Activated CD4-positive, alpha-beta T cell treated with anti-CD3 and anti-CD28 coated beads for 36 hours (primary cell): ENCODE results near the gene NFIX. TPM values are rescaled to one million over a fixed set of nuclear protein-coding genes. Genes with fewer than 3 reads are reported as not detected.

Experiments
- ATAC-seq: fragments of 200-7000 bp; cut with Tn5 transposase; one replicate; pipeline ENCODE4 v1.10.0; 2021; ENCODE audit warnings: mild to moderate bottlenecking, moderate library complexity
- CTCF ChIA-PET: fragments of 350-600 bp; sonication (Branson Sonifier 250); formaldehyde crosslinking; loops from one replicate; lab custom pipeline; 2021; ENCODE audit warnings: antibody characterized with exemption; lab: Charles Lee
- POLR2A ChIA-PET: fragments of 350-600 bp; sonication (Branson Sonifier 250); formaldehyde crosslinking; loops from one replicate; lab custom pipeline; 2021; ENCODE audit warnings: antibody characterized with exemption, inconsistent platforms; lab: Charles Lee
- DNase-seq: peaks from one replicate; pipeline ENCODE4 v3.0.0-alpha.2; 2020
- H3K27ac Mint-ChIP-seq: one replicate; pipeline ENCODE4 v1.8.0; 2021; ENCODE audit warnings: mixed read lengths
- H3K27me3 Mint-ChIP-seq: one replicate; pipeline ENCODE4 v1.8.0; 2021; ENCODE audit warnings: mixed read lengths
- H3K36me3 Mint-ChIP-seq: one replicate; pipeline ENCODE4 v1.8.0; 2021; ENCODE audit warnings: low read depth, mixed read lengths
- H3K4me1 Mint-ChIP-seq: one replicate; pipeline ENCODE4 v1.8.0; 2021; ENCODE audit warnings: mixed read lengths
- H3K4me3 Mint-ChIP-seq: one replicate; pipeline ENCODE4 v1.8.0; 2021; ENCODE audit warnings: mild to moderate bottlenecking, moderate library complexity, mixed read lengths
- H3K9me3 Mint-ChIP-seq: one replicate; pipeline ENCODE4 v1.8.0; 2021; ENCODE audit warnings: low read depth, mixed read lengths
- intact Hi-C, 2 experiments: fragments of 100-400 bp; cut with DNase I in 1 of 2; cut with micrococcal nuclease in 1 of 2; formaldehyde crosslinking; loops; one replicate each; pipeline versions ENCODE4 v1.14.2 to v1.15.1; 2022 to 2024; cut with DNase I, micrococcal nuclease
- total RNA-seq, 2 experiments: library from RNA; stranded (reverse); gene quantifications; one replicate each; pipeline ENCODE4 v1.2.3, GENCODE V29; 2021

Gene NFIX
- total RNA-seq, 2 experiments from 2014 or later: 4.3 to 4.8 TPM

GRCh38 chr19:13002166-13002898 lies 7.1 kb downstream of the NFIX start:
- intact Hi-C loops: no loop called here
- DNase-seq: no peak
- no peak overlapping the region for H3K4me3 Mint-ChIP-seq
- H3K27me3 Mint-ChIP-seq: no peaks in the 10 kb centered on the region
- ChIA-PET CTCF (interaction anchor here (1.0 kb wide), 1 partner anchor 37 kb away, joined by 3 read pairs; no protein-coding TSS in a partner anchor), POLR2A (no interaction called here)
- no peaks in the 10 kb centered on the region for H3K9me3 Mint-ChIP-seq
- H3K4me1 Mint-ChIP-seq: no peaks in the 10 kb centered on the region
- ATAC-seq: no peak
- H3K27ac Mint-ChIP-seq: no peak overlapping the region
- no peaks in the 10 kb centered on the region for H3K36me3 Mint-ChIP-seq

- CTCF ChIA-PET: interaction anchor here (0.7 kb wide), 1 partner anchor 58 kb away, joined by 3 read pairs; no protein-coding TSS in a partner anchor
- intact Hi-C loops: no loop called here
- Mint-ChIP-seq H3K9me3 (no peaks in the 10 kb centered on the region), H3K36me3 (no peaks in the 10 kb centered on the region), H3K27ac (no peak overlapping the region), H3K4me1 (no peaks in the 10 kb centered on the region), H3K4me3 (no peak overlapping the region), H3K27me3 (peaks cover 3% of the 10 kb centered on the region)
- DNase-seq (no peak), ATAC-seq (no peak)
- POLR2A ChIA-PET: no interaction called here
Observed at GRCh38 chr19:13003081-13003480, 7.8 kb downstream of the NFIX start.

DNA sequence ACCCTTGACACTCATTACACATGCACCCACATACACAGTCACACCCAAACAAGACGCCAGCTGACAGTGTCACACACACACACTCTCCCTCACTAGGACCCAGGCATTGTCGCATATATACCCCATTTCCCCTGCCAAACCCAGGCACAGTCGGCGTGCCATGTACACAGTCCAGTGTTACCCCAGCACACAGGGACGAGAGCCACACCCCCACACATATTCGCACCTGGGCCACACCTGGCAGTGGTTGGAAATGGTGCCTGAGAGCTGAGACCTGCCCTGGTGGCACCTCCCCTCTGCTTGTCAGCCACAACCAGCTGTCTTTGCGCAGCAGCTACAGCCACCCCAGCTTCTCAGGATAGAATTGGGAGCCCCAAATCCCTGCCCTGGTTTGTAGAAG lies 9.0 kb downstream of the NFIX start:
- H3K4me1 Mint-ChIP-seq: no peaks in the 10 kb centered on the region
- no peak overlapping the region for H3K4me3 Mint-ChIP-seq
- CTCF ChIA-PET: interaction anchor here (0.6 to 1.5 kb wide), 5 partner anchors 26 to 249 kb away, joined by 3 to 4 read pairs (median 3); no protein-coding TSS in a partner anchor
- H3K36me3 Mint-ChIP-seq: peaks cover 4% of the 10 kb centered on the region
- peaks cover 7% of the 10 kb centered on the region for H3K27me3 Mint-ChIP-seq
- POLR2A ChIA-PET: no interaction called here
- H3K9me3 Mint-ChIP-seq: no peaks in the 10 kb centered on the region
- intact Hi-C loops: no loop called here
- H3K27ac Mint-ChIP-seq: no peak overlapping the region
- ATAC-seq: no peak
- DNase-seq: no peak

DNA sequence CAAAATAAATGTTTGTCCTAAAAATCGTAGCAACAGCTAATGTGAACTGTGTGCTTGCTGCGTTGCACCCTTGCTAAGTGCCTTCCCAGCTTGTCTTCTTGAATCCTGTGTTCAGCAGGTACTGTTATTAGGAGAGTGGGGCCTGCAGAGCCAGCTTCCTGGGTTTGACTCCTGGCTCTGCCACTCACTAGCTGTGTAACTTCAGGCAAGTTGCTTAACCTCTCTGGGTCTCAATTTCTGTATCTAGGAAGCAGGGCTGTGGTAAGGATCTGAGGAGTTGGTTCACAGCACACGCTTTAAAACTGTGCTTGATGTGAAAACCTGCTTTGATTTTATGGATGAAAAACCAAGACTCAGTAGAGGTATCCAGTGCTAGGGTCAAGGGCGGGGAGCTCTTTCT lies 10.0 kb downstream of the NFIX start:
- no peak for DNase-seq
- CTCF ChIA-PET: interaction anchor here (0.6 to 1.5 kb wide), 4 partner anchors 25 to 393 kb away, joined by 3 to 5 read pairs (median 4); no protein-coding TSS in a partner anchor
- POLR2A ChIA-PET: no interaction called here
- no peak for ATAC-seq
- Mint-ChIP-seq H3K9me3 (no peaks in the 10 kb centered on the region), H3K4me1 (no peaks in the 10 kb centered on the region), H3K36me3 (peaks cover 4% of the 10 kb centered on the region), H3K27ac (no peak overlapping the region), H3K27me3 (peaks cover 9% of the 10 kb centered on the region), H3K4me3 (no peak overlapping the region)
- intact Hi-C loops: no loop called here

GRCh38 chr19:13005861-13006370 lies 10.6 kb downstream of the NFIX start:
- ChIA-PET CTCF (interaction anchor here (0.6 to 1.2 kb wide), 4 partner anchors 23 to 393 kb away, joined by 3 to 5 read pairs (median 4); no protein-coding TSS in a partner anchor), POLR2A (no interaction called here)
- ATAC-seq (no peak), DNase-seq (no peak)
- H3K27ac Mint-ChIP-seq: no peak overlapping the region
- H3K27me3 Mint-ChIP-seq: peaks cover 15% of the 10 kb centered on the region
- H3K4me3 Mint-ChIP-seq: no peak overlapping the region
- H3K9me3 Mint-ChIP-seq: no peaks in the 10 kb centered on the region
- no peaks in the 10 kb centered on the region for H3K4me1 Mint-ChIP-seq
- intact Hi-C loops: no loop called here
- peaks cover 4% of the 10 kb centered on the region for H3K36me3 Mint-ChIP-seq

DNA sequence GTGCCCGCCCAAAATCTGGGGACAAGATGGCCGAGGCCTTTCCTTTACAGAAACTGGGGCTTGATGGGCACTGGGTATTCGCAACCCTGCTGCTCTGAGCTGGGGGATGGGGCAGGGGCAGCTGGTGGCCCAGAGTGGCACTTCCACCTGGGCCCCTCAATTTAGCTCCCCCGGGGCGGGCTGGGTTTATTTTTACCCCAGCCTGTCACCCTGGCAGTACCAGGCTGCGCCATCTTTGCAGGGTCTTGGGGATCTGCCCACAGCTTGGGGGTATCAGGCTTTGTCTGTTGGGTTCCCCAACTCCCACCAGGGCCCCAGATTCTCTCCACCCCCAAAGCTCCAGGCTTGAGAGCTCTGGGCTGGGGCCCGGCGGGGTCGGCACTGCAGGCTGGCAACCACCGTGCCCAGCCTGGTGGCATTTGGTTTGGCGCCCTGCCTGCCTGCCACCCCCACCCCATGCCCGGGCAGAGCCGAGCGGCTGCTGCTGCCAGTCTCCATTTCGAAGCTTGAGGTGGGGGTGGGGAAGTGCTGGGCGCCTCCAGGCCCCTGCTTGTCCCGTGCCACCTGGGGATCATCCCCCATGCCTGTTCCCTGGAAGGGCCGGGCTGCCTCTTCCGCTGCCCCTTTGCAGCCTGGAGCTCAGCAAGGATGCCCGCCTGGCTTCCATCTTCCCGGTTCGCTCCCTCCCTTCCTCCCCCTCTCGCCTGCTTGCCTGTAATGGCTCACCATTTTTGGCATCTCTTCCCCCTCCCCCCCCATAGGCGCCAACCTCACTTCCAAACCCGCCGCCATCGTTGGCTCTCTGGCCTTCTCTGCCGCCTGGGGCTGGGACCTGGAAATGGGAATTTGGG lies 11.4 kb downstream of the NFIX start:
- Mint-ChIP-seq H3K27ac (no peak overlapping the region), H3K27me3 (peaks cover 19% of the 10 kb centered on the region), H3K9me3 (no peaks in the 10 kb centered on the region), H3K36me3 (peaks cover 4% of the 10 kb centered on the region), H3K4me1 (peaks cover 3% of the 10 kb centered on the region), H3K4me3 (no peak overlapping the region)
- ChIA-PET POLR2A (no interaction called here), CTCF (interaction anchor here (0.9 to 1.0 kb wide), 2 partner anchors 23 to 42 kb away, joined by 4 to 5 read pairs; no protein-coding TSS in a partner anchor)
- no peak for DNase-seq
- intact Hi-C loops: no loop called here
- no peak for ATAC-seq

DNA sequence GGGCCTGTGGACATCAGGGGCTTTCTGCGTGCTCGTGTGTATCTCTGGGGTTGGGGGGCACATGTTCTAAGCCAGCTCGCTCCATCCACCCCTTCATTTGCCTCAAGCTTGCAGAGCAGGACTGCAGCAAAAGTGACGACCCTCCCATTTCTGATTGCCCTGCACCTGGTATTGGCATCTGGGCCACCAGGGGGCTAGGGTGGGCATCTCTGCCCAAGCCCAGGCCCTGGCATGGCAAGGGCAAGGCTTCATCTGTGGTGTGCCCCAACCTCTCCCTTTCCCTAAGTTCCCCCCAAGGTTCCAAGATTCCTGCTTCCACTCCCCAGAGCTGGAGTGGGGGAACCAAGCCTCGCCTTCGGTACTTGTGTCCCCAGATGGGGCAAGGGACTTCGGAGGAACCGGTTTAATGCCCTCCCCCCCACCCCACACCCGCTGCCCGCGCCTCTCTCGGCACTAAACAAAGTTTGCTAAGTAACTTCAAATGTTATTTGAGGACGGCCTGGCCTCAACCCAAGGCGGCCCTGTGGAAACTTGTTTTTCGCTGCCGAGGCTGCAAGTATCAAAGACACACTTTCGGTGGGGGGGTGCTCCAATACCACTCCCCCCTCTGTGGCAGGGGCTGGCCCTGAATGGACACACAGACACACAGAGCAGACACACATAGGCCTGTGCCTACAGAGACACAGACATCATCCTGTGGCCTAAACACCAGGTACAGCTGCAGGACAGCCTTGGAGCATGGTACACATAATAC lies 12.2 kb downstream of the NFIX start:
- intact Hi-C loops: no loop called here
- Mint-ChIP-seq H3K27ac (no peak overlapping the region), H3K36me3 (peaks cover 4% of the 10 kb centered on the region), H3K9me3 (no peaks in the 10 kb centered on the region), H3K4me1 (peaks cover 5% of the 10 kb centered on the region), H3K4me3 (no peak overlapping the region), H3K27me3 (peaks cover 25% of the 10 kb centered on the region)
- CTCF ChIA-PET: no interaction called here
- DNase-seq: no peak
- POLR2A ChIA-PET: no interaction called here
- no peak for ATAC-seq

DNA sequence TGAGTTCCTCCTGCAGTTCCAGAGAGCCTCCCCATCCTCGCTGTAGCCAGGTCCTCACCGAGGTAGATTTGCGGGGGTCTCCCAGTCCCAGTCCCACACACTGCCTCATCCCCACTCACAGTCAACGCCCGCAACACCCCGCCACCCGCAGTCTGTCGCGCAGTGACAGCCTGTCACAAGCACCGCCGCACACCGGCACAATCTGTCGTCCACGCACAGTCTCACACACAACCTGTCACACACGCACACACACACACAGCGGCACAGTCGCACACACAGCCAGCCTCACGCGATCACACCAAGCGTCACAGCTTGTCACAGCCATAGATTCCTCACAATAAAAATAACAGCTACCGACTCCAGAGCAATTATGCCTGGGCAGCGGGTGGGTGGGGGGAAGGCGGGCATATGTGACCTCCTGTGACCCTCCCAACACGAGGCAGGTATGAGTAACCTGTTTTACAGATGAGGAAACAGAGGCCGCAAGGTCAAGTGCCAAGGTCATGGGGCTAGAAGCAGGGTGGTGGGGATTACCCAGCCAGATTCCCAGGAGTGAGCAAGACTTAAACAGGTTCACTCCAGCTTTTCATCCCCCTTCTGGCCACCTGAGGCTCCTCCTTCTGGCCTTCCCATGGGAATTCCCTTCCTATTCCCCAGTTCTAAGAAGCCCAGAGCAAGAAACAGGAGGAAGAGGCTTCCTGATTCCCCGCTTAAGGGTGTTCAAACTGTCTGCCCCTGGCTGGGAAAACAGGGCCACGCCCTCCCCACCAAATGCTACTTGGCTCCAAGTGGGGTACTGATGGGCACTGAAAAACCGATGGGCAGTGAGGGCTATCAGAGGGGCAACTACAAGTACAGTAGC lies 13.9 kb downstream of the NFIX start:
- H3K9me3 Mint-ChIP-seq: no peaks in the 10 kb centered on the region
- POLR2A ChIA-PET: interaction anchor here (0.6 kb wide), 1 partner anchor 179 kb away, joined by 3 read pairs; no protein-coding TSS in a partner anchor
- no peak overlapping the region for H3K27ac Mint-ChIP-seq
- no peak for ATAC-seq
- intact Hi-C loops: no loop called here
- H3K36me3 Mint-ChIP-seq: peaks cover 5% of the 10 kb centered on the region
- DNase-seq: no peak
- H3K4me3 Mint-ChIP-seq: no peak overlapping the region
- CTCF ChIA-PET: interaction anchor here (0.6 to 2.4 kb wide), 2 partner anchors 86 to 124 kb away, joined by 3 to 10 read pairs; no protein-coding TSS in a partner anchor
- H3K4me1 Mint-ChIP-seq: peaks cover 19% of the 10 kb centered on the region
- peaks cover 37% of the 10 kb centered on the region for H3K27me3 Mint-ChIP-seq

- ATAC-seq (no peak), DNase-seq (no peak)
- Mint-ChIP-seq H3K4me3 (no peak overlapping the region), H3K4me1 (peaks cover 22% of the 10 kb centered on the region), H3K27ac (no peak overlapping the region), H3K9me3 (no peaks in the 10 kb centered on the region), H3K27me3 (peaks cover 46% of the 10 kb centered on the region), H3K36me3 (peaks cover 5% of the 10 kb centered on the region)
- POLR2A ChIA-PET: no interaction called here
- intact Hi-C loops: no loop called here
- CTCF ChIA-PET: interaction anchor here (1.1 to 2.4 kb wide), 4 partner anchors 12 to 90 kb away, joined by 3 to 10 read pairs (median 4); no protein-coding TSS in a partner anchor
Observed at GRCh38 chr19:13010038-13010991, 15.0 kb downstream of the NFIX start.
